WTC11 (cell line): Measurements from ENCODE around the gene PRSS57. TPM values are rescaled to one million over a fixed set of nuclear protein-coding genes. Genes with fewer than 3 reads are reported as not detected.
"Not testable (repeated sequence)": the region's sequence is repeated elsewhere in the genome, so short reads cannot be mapped to it uniquely, and the experiment has no call there.

ENCODE experiments used
- ATAC-seq: fragments of 200-7000 bp; cut with Tn5 transposase; 2 replicates; pipeline ENCODE4 v1.10.0; 2021; ENCODE audit warnings: mild to moderate bottlenecking, moderate library complexity
- CTCF ChIA-PET: fragments of 300-600 bp; sonication (Branson Sonifier 250); formaldehyde crosslinking; loops from one replicate; lab custom pipeline; 2021; ENCODE audit warnings: antibody characterized with exemption; lab: Charles Lee
- POLR2A ChIA-PET: fragments of 350-600 bp; sonication (Branson Sonifier 250); formaldehyde crosslinking; loops from one replicate; lab custom pipeline; 2021; ENCODE audit warnings: antibody characterized with exemption; lab: Charles Lee
- DNase-seq: peaks from one replicate; pipeline ENCODE4 v3.0.0; 2021; ENCODE audit warnings: low spot score
- H3K27ac Mint-ChIP-seq: 2 replicates; pipeline ENCODE4 v1.8.0; 2021; ENCODE audit warnings: mixed read lengths
- H3K27me3 Mint-ChIP-seq: 2 replicates; pipeline ENCODE4 v1.8.0; 2021; ENCODE audit warnings: low read depth, mild to moderate bottlenecking, moderate library complexity, mixed read lengths
- H3K36me3 Mint-ChIP-seq: 2 replicates; pipeline ENCODE4 v1.8.0; 2021; ENCODE audit warnings: mixed read lengths
- H3K4me1 Mint-ChIP-seq: 2 replicates; pipeline ENCODE4 v1.8.0; 2022; ENCODE audit warnings: mixed read lengths
- H3K4me3 Mint-ChIP-seq: 2 replicates; pipeline ENCODE4 v1.8.0; 2021; ENCODE audit warnings: mild to moderate bottlenecking, moderate library complexity, mixed read lengths
- H3K9me3 Mint-ChIP-seq: 2 replicates; pipeline ENCODE4 v1.8.0; 2021; ENCODE audit warnings: mixed read lengths
- CREM ChIP-seq: sonication (generic); formaldehyde crosslinking; IDR thresholded peaks from 2 replicates; pipeline ENCODE4 v1.8.1; 2022; ENCODE audit warnings: mild to moderate bottlenecking, missing genetic modification reagents, moderate library complexity
- EMX1 ChIP-seq: fragments of 250-450 bp; sonication (Bioruptor Pico); IDR thresholded peaks from 2 replicates; pipeline ENCODE4 v1.8.0; 2021; ENCODE audit warnings: mild to moderate bottlenecking
- ETV6 ChIP-seq: sonication (generic); formaldehyde crosslinking; IDR thresholded peaks from 2 replicates; pipeline ENCODE4 v1.8.1; 2022; ENCODE audit warnings: mild to moderate bottlenecking, missing genetic modification reagents
- FOXK1 ChIP-seq: sonication (generic); formaldehyde crosslinking; IDR thresholded peaks from 2 replicates; pipeline ENCODE4 v1.8.0; 2022; ENCODE audit warnings: mild to moderate bottlenecking, moderate library complexity, missing genetic modification reagents
- HMGA2 ChIP-seq: fragments of 250-450 bp; sonication (Bioruptor Pico); IDR thresholded peaks from 2 replicates; pipeline ENCODE4 v1.4.0; 2021; ENCODE audit warnings: mild to moderate bottlenecking, moderate library complexity
- JAZF1 ChIP-seq: fragments of 250-450 bp; sonication (Bioruptor Pico); IDR thresholded peaks from 2 replicates; pipeline ENCODE4 v1.9.0; 2021; ENCODE audit warnings: moderate library complexity, mild to moderate bottlenecking, inconsistent platforms
- PRRX2 ChIP-seq: fragments of 250-450 bp; sonication (Bioruptor Pico); IDR thresholded peaks from 2 replicates; pipeline ENCODE4 v1.8.0; 2021; ENCODE audit warnings: mild to moderate bottlenecking
- RELA ChIP-seq: sonication (generic); formaldehyde crosslinking; IDR thresholded peaks from 2 replicates; pipeline ENCODE4 v1.8.1; 2022; ENCODE audit warnings: missing genetic modification reagents, mild to moderate bottlenecking, borderline replicate concordance
- RORB ChIP-seq: fragments of 250-450 bp; sonication (Bioruptor Pico); IDR thresholded peaks from 2 replicates; pipeline ENCODE4 v1.9.0; 2021; ENCODE audit warnings: mild to moderate bottlenecking
- SP1 ChIP-seq: sonication (generic); formaldehyde crosslinking; conservative IDR thresholded peaks from 2 replicates; pipeline ENCODE4 v1.8.1; 2022; ENCODE audit warnings: missing genetic modification reagents
- TEAD1 ChIP-seq: sonication (generic); formaldehyde crosslinking; IDR thresholded peaks from 2 replicates; pipeline ENCODE4 v1.8.0; 2022; ENCODE audit warnings: mild to moderate bottlenecking, missing genetic modification reagents
- ZBTB21 ChIP-seq: sonication (generic); formaldehyde crosslinking; IDR thresholded peaks from 2 replicates; pipeline ENCODE4 v1.8.1; 2023; ENCODE audit warnings: mild to moderate bottlenecking, missing genetic modification reagents, borderline replicate concordance
- ZNF138 ChIP-seq: sonication (generic); formaldehyde crosslinking; conservative IDR thresholded peaks from 2 replicates; pipeline ENCODE4 v1.8.1; 2022; ENCODE audit warnings: mild to moderate bottlenecking, moderate library complexity, missing genetic modification reagents
- ZNF219 ChIP-seq: sonication (generic); formaldehyde crosslinking; IDR thresholded peaks from 2 replicates; pipeline ENCODE4 v1.8.0; 2023; ENCODE audit warnings: missing genetic modification reagents, mild to moderate bottlenecking, borderline replicate concordance
- ZNF416 ChIP-seq: fragments of 250-450 bp; sonication (Bioruptor Pico); IDR thresholded peaks from 2 replicates; pipeline ENCODE4 v1.9.0; 2021; ENCODE audit warnings: mild to moderate bottlenecking, inconsistent platforms
- total RNA-seq: library from RNA; stranded (reverse); gene quantifications from 3 replicates; pipeline ENCODE4 v1.2.3, GENCODE V29; 2021
- TF ChIP-seq, protein P1 (sequence below): sonication (generic); formaldehyde crosslinking; IDR thresholded peaks from 2 replicates; pipeline ENCODE4 v1.8.1; 2022; ENCODE audit warnings: mild to moderate bottlenecking, moderate library complexity, missing genetic modification reagents
- TF ChIP-seq, protein P2 (sequence below): sonication (generic); formaldehyde crosslinking; IDR thresholded peaks from 2 replicates; pipeline ENCODE4 v1.8.1; 2023; ENCODE audit warnings: mild to moderate bottlenecking, moderate library complexity, missing genetic modification reagents
- TF ChIP-seq, protein P3 (sequence below): sonication (generic); formaldehyde crosslinking; conservative IDR thresholded peaks from 2 replicates; pipeline ENCODE4 v1.8.1; 2022; ENCODE audit warnings: mild to moderate bottlenecking, missing genetic modification reagents
- TF ChIP-seq, protein P4 (sequence below): sonication (generic); formaldehyde crosslinking; IDR thresholded peaks from 2 replicates; pipeline ENCODE4 v1.8.1; 2022; ENCODE audit warnings: mild to moderate bottlenecking, missing genetic modification reagents, moderate library complexity, borderline replicate concordance
- TF ChIP-seq, protein P5 (sequence below): sonication (generic); formaldehyde crosslinking; IDR thresholded peaks from 2 replicates; pipeline ENCODE4 v1.8.0; 2022; ENCODE audit warnings: mild to moderate bottlenecking, missing genetic modification reagents
- TF ChIP-seq, protein P6 (sequence below): fragments of 250-450 bp; sonication (Bioruptor Pico); IDR thresholded peaks from 2 replicates; pipeline ENCODE4 v1.9.0; 2021; ENCODE audit warnings: mild to moderate bottlenecking, borderline replicate concordance
- TF ChIP-seq, protein P7 (sequence below): fragments of 250-450 bp; sonication (Bioruptor Pico); IDR thresholded peaks from 2 replicates; pipeline ENCODE4 v1.9.0; 2021; ENCODE audit warnings: mild to moderate bottlenecking

The PRSS57 gene
- total RNA-seq, 1 experiment from 2014 or later: not detected

DNA sequence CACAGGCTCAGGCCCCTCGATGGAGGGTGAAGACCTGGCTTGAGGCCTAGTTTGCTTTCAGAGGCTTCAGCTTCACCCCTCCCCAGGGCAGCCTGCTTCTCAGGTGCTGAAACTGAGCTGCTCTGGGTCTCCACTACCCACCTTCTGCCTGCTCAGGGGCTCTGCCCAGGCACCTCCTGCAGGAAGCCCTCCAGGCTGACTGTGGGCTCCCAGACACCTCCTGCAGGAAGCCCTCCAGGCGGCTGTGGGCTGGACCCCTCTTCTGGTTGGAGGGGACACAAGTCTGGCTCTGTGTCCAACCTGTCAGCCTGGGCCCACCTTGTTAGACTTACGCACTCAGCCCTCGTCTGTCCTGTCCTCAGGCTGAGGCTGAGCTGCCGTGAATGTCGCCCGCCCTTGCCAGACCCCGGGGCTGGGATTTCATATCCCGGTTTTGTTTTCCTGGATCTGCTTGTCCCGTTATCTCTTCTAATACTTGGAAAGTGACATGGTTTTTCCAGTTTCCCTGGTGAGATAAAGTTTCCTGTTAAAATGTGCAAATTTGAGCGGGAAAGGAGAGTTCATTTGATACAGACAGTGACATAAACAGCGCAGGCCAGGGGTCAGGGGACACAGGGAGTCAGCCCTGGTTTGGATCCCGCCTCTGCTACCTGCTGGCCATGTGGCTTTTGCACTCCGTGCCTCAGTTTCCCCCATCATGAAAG lies 34.9 kb upstream of the PRSS57 start:
- Mint-ChIP-seq H3K4me1 (no peaks in the 10 kb centered on the region), H3K4me3 (no peak overlapping the region), H3K27ac (peak overlapping the region; percentile 41; the same call in 1 of the 2 replicates), H3K9me3 (no peaks in the 10 kb centered on the region), H3K27me3 (no peaks in the 10 kb centered on the region), H3K36me3 (no peaks in the 10 kb centered on the region)
- TF ChIP-seq FOXK1 (CRISPR knock-in tag): no peak
- no peak for TF ChIP-seq HMGA2 (CRISPR knock-in tag)
- TF ChIP-seq ZNF219: no peak
- TF ChIP-seq, protein P1, sequence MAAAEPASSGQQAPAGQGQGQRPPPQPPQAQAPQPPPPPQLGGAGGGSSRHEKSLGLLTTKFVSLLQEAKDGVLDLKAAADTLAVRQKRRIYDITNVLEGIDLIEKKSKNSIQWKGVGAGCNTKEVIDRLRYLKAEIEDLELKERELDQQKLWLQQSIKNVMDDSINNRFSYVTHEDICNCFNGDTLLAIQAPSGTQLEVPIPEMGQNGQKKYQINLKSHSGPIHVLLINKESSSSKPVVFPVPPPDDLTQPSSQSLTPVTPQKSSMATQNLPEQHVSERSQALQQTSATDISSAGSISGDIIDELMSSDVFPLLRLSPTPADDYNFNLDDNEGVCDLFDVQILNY: no peak
- no peak for TF ChIP-seq TEAD1 (CRISPR knock-in tag)
- no peak for TF ChIP-seq RORB (CRISPR knock-in tag)
- ATAC-seq: no peak
- ChIA-PET CTCF (interaction anchor here (0.8 kb wide), 1 partner anchor 134 kb away, joined by 3 read pairs; no protein-coding TSS in a partner anchor), POLR2A (no interaction called here)
- DNase-seq: no peak

DNA sequence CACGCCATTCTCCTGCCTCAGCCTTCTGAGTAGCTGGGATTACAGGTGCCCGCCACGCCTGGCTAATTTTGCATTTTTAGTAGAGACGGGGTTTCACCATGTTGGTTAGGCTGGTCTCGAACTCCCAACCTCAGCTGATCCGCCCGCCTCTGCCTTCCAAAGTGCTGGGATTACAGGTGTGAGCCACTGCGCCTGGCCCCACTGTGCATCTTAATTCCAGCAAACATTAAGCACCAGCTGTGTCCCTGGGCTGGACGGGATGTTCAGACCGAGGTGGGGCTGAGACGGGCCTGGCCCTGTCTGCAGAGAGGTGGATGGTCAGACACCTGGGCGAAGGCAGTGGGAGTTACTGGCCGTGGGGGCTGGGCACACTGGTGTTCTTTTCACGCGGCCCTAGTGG lies 34.3 kb upstream of the PRSS57 start:
- DNase-seq, H3K27ac Mint-ChIP-seq, POLR2A ChIA-PET, H3K4me1 Mint-ChIP-seq, H3K4me3 Mint-ChIP-seq, ATAC-seq, H3K36me3 Mint-ChIP-seq, H3K9me3 Mint-ChIP-seq, CTCF ChIA-PET, H3K27me3 Mint-ChIP-seq: not testable (repeated sequence)

DNA sequence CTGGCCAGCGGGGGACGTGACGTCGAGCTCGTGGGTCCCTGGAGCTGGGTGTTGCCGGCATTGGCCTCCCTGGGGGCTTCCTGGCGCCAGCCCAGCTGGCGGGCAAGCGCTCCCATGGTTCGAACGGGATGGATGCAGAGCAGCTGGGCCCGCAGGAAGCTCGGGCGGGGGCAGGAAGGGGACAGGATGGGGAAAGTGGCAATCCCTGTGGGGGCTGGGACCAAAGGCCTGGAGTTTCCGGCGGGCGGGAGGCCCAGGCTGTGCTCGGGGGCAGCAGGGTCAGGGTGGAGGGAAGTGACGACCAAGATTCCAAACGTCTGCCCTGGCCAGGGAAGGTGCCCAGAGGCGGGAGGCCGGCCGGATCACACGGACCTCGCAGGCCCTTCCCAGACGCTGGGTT lies 32.8 kb upstream of the PRSS57 start:
- Mint-ChIP-seq H3K27ac (no peak overlapping the region), H3K4me3 (no peak overlapping the region), H3K27me3 (no peaks in the 10 kb centered on the region), H3K36me3 (no peaks in the 10 kb centered on the region), H3K4me1 (no peaks in the 10 kb centered on the region), H3K9me3 (no peaks in the 10 kb centered on the region)
- no peak for TF ChIP-seq SP1
- TF ChIP-seq PRRX2: no peak
- no peak for TF ChIP-seq JAZF1
- TF ChIP-seq, protein P2, sequence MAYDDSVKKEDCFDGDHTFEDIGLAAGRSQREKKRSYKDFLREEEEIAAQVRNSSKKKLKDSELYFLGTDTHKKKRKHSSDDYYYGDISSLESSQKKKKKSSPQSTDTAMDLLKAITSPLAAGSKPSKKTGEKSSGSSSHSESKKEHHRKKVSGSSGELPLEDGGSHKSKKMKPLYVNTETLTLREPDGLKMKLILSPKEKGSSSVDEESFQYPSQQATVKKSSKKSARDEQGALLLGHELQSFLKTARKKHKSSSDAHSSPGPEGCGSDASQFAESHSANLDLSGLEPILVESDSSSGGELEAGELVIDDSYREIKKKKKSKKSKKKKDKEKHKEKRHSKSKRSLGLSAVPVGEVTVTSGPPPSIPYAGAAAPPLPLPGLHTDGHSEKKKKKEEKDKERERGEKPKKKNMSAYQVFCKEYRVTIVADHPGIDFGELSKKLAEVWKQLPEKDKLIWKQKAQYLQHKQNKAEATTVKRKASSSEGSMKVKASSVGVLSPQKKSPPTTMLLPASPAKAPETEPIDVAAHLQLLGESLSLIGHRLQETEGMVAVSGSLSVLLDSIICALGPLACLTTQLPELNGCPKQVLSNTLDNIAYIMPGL: no peak
- TF ChIP-seq, protein P3, sequence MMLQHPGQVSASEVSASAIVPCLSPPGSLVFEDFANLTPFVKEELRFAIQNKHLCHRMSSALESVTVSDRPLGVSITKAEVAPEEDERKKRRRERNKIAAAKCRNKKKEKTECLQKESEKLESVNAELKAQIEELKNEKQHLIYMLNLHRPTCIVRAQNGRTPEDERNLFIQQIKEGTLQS (CRISPR knock-in tag): no peak
- no peak for TF ChIP-seq ZBTB21
- TF ChIP-seq, protein P4, sequence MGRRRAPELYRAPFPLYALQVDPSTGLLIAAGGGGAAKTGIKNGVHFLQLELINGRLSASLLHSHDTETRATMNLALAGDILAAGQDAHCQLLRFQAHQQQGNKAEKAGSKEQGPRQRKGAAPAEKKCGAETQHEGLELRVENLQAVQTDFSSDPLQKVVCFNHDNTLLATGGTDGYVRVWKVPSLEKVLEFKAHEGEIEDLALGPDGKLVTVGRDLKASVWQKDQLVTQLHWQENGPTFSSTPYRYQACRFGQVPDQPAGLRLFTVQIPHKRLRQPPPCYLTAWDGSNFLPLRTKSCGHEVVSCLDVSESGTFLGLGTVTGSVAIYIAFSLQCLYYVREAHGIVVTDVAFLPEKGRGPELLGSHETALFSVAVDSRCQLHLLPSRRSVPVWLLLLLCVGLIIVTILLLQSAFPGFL (CRISPR knock-in tag): no peak
- TF ChIP-seq, protein P5, sequence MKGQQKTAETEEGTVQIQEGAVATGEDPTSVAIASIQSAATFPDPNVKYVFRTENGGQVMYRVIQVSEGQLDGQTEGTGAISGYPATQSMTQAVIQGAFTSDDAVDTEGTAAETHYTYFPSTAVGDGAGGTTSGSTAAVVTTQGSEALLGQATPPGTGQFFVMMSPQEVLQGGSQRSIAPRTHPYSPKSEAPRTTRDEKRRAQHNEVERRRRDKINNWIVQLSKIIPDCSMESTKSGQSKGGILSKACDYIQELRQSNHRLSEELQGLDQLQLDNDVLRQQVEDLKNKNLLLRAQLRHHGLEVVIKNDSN (CRISPR knock-in tag): no peak
- no peak for TF ChIP-seq FOXK1 (CRISPR knock-in tag)
- TF ChIP-seq, protein P6, sequence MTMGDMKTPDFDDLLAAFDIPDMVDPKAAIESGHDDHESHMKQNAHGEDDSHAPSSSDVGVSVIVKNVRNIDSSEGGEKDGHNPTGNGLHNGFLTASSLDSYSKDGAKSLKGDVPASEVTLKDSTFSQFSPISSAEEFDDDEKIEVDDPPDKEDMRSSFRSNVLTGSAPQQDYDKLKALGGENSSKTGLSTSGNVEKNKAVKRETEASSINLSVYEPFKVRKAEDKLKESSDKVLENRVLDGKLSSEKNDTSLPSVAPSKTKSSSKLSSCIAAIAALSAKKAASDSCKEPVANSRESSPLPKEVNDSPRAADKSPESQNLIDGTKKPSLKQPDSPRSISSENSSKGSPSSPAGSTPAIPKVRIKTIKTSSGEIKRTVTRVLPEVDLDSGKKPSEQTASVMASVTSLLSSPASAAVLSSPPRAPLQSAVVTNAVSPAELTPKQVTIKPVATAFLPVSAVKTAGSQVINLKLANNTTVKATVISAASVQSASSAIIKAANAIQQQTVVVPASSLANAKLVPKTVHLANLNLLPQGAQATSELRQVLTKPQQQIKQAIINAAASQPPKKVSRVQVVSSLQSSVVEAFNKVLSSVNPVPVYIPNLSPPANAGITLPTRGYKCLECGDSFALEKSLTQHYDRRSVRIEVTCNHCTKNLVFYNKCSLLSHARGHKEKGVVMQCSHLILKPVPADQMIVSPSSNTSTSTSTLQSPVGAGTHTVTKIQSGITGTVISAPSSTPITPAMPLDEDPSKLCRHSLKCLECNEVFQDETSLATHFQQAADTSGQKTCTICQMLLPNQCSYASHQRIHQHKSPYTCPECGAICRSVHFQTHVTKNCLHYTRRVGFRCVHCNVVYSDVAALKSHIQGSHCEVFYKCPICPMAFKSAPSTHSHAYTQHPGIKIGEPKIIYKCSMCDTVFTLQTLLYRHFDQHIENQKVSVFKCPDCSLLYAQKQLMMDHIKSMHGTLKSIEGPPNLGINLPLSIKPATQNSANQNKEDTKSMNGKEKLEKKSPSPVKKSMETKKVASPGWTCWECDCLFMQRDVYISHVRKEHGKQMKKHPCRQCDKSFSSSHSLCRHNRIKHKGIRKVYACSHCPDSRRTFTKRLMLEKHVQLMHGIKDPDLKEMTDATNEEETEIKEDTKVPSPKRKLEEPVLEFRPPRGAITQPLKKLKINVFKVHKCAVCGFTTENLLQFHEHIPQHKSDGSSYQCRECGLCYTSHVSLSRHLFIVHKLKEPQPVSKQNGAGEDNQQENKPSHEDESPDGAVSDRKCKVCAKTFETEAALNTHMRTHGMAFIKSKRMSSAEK (CRISPR knock-in tag): no peak
- no peak for TF ChIP-seq ZNF416
- TF ChIP-seq, protein P7, sequence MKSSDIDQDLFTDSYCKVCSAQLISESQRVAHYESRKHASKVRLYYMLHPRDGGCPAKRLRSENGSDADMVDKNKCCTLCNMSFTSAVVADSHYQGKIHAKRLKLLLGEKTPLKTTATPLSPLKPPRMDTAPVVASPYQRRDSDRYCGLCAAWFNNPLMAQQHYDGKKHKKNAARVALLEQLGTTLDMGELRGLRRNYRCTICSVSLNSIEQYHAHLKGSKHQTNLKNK: no peak
- TF ChIP-seq CREM (CRISPR knock-in tag): no peak
- no peak for TF ChIP-seq EMX1 (CRISPR knock-in tag)
- TF ChIP-seq RELA (CRISPR knock-in tag): no peak
- TF ChIP-seq ETV6 (CRISPR knock-in tag): no peak
- no peak for TF ChIP-seq ZNF138
- DNase-seq (no peak), ATAC-seq (no peak)
- ChIA-PET CTCF (interaction anchor here (0.6 to 1.7 kb wide), 2 partner anchors 24 to 275 kb away, joined by 3 to 4 read pairs; no protein-coding TSS in a partner anchor), POLR2A (no interaction called here)
